Tibial nerve (tissue), 4 donors: Measurements from ENCODE around the gene SPINT2. TPM values are rescaled to one million over a fixed set of nuclear protein-coding genes. Genes with fewer than 3 reads are reported as not detected.

ENCODE experiments used
- DNase-seq, 2 donors: peaks; one replicate each; pipeline ENCODE4 v3.0.0-alpha.2; 2019; ENCODE audit warnings: low spot score in 2 of 2
- H3K27ac ChIP-seq, 4 donors: fragments of 200-600 bp; sonication (generic) in 3 of 4; one replicate each; pipeline ENCODE4 v1.5.1; 2017 to 2019; ENCODE audit warnings: mild to moderate bottlenecking in 1 of 4
- H3K27me3 ChIP-seq, 2 donors: fragments of 200-600 bp; sonication (generic) in 1 of 2; one replicate each; pipeline versions ENCODE4 v1.5.1 to v1.6.0; 2017 to 2019
- H3K36me3 ChIP-seq, 3 donors: fragments of 200-600 bp; sonication (generic); one replicate each; pipeline ENCODE4 v1.5.1; 2018 to 2019
- H3K4me1 ChIP-seq, 4 donors: fragments of 200-600 bp; sonication (generic) in 3 of 4; one replicate each; pipeline ENCODE4 v1.5.1; 2017 to 2019
- H3K4me3 ChIP-seq, 4 donors: fragments of 200-600 bp; sonication (generic) in 3 of 4; one replicate each; pipeline ENCODE4 v1.5.1; 2017 to 2019; ENCODE audit warnings: mild to moderate bottlenecking in 1 of 4, moderate library complexity in 1 of 4
- H3K9me3 ChIP-seq, 4 donors: fragments of 200-600 bp; sonication (generic) in 3 of 4; one replicate each; pipeline ENCODE4 v1.5.1; 2017 to 2019
- EP300 ChIP-seq, 2 donors: sonication (generic); formaldehyde crosslinking; IDR thresholded peaks; one replicate each; pipeline ENCODE4 v1.6.1; 2017; ENCODE audit warnings: antibody characterized with exemption in 2 of 2, mild to moderate bottlenecking in 1 of 2
- POLR2A ChIP-seq, 2 donors: fragments of 450-650 bp; IDR thresholded peaks; one replicate each; pipeline ENCODE4 v1.6.1; 2017; ENCODE audit warnings: antibody characterized with exemption in 2 of 2, mild to moderate bottlenecking in 2 of 2, moderate library complexity in 2 of 2
- WGBS, 2 donors: methylation state at CpG; one replicate each; pipeline ENCODE4 v1.1.5; 2018; 5-methylcytosine and 5-hydroxymethylcytosine counted together
- total RNA-seq, 4 donors: library from RNA; depleted of rRNA; stranded (reverse); fragments of >200 nt; gene quantifications; one replicate each; pipeline ENCODE4 v1.1.0, GENCODE V29; 2016
- TF ChIP-seq, protein P1 (sequence below), 5 experiments: fragments of 200-600 bp in 3 of 5; fragments of 450-650 bp in 2 of 5; sonication (generic) in 3 of 5; IDR thresholded peaks; one replicate each; pipeline ENCODE4 v1.5.1; 2016 to 2019; ENCODE audit warnings: antibody characterized with exemption in 5 of 5, mild to moderate bottlenecking in 3 of 5, moderate library complexity in 2 of 5

The SPINT2 gene
- total RNA-seq, 4 donors from 2014 or later = 39.0 to 79.1 (median 45.5) TPM

DNA sequence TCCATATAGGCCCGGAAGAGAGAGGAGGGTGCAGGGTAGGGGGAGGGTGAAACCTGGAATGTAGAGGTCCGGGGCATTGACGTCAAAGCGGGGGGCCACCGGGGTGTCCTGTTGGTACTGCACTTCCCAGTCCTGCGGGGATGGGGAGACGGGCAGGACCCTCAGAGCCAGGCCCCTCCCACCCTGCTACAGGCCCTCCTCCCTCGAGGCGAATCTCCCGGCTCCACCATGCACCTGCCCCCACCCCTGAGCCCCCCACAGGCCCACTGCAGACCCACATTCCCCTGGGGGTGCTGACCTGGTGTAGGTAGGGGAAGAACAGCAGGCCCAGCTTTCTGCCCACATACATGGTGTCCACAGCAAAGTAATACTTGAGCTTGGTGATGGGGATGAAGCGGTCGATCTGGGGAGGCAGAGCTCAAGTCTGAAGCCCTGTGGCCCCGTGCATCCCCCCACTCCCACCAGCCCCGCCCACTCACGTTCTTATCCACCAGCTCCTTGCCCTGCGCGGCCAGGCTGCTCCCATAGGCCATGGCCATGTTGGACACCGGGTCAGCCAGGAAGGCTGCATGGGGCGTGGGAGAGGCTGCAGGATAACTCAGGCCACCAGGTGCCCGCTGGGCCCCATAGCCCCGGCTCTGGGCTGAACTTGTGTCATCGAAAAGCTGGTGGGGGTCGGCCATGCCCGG, 44.7 kb downstream of the SPINT2 start:
- no peak overlapping the region for H3K27ac ChIP-seq
- no peak for DNase-seq
- peaks cover 0 to 66% (median 0%) of the 10 kb centered on the region in 3 donors for H3K36me3 ChIP-seq
- H3K9me3 ChIP-seq = no peaks in the 10 kb centered on the region
- H3K27me3 ChIP-seq = no peaks in the 10 kb centered on the region
- no peak overlapping the region for H3K4me3 ChIP-seq
- WGBS, 2 donors = 84 to 86% methylated on average over 21 to 24 of the region's 24 CpGs
- peaks cover 0 to 3% (median 0%) of the 10 kb centered on the region in 4 donors for H3K4me1 ChIP-seq
- TF ChIP-seq, protein P1, sequence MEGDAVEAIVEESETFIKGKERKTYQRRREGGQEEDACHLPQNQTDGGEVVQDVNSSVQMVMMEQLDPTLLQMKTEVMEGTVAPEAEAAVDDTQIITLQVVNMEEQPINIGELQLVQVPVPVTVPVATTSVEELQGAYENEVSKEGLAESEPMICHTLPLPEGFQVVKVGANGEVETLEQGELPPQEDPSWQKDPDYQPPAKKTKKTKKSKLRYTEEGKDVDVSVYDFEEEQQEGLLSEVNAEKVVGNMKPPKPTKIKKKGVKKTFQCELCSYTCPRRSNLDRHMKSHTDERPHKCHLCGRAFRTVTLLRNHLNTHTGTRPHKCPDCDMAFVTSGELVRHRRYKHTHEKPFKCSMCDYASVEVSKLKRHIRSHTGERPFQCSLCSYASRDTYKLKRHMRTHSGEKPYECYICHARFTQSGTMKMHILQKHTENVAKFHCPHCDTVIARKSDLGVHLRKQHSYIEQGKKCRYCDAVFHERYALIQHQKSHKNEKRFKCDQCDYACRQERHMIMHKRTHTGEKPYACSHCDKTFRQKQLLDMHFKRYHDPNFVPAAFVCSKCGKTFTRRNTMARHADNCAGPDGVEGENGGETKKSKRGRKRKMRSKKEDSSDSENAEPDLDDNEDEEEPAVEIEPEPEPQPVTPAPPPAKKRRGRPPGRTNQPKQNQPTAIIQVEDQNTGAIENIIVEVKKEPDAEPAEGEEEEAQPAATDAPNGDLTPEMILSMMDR (IDR thresholded peaks at IDR 0.05) = no peak
- no peak for TF ChIP-seq POLR2A (IDR thresholded peaks at IDR 0.05)
- no peak for TF ChIP-seq EP300 (IDR thresholded peaks at IDR 0.05)

- Histone ChIP-seq H3K4me1 (peaks cover 0 to 5% (median 0%) of the 10 kb centered on the region in 4 donors), H3K9me3 (no peaks in the 10 kb centered on the region), H3K27me3 (no peaks in the 10 kb centered on the region), H3K4me3 (no peak overlapping the region), H3K36me3 (peaks cover 0 to 59% (median 0%) of the 10 kb centered on the region in 3 donors), H3K27ac (no peak overlapping the region)
- WGBS, 2 donors = 94 to 100% methylated on average over 3 of the region's 3 CpGs
- DNase-seq = no peak
- TF ChIP-seq POLR2A (IDR thresholded peaks at IDR 0.05) (no peak), EP300 (IDR thresholded peaks at IDR 0.05) (no peak)
- TF ChIP-seq, protein P1 (IDR thresholded peaks at IDR 0.05) = no peak
Observed at GRCh38 chr19:38309615-38310278, 45.4 kb downstream of the SPINT2 start.

DNA sequence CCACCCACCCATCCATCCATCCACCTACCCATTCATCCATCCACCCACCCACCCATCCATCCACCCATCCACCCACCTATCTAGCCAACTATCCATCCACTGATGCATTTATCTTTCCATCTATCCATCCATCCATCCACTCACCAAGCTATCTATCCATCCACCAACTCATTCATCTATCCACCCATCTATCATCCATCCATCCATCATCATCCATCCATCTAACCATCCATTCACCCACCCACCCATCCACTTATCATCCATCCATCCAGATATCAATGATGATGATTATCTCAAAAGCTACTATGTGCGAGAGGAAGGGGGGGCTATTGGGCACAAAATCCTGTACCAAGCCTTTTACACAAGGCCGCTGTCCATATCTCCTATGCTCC, 45.9 kb downstream of the SPINT2 start:
- DNase-seq = no peak

GRCh38 chr19:38310986-38311385, 46.6 kb downstream of the SPINT2 start:
- Histone ChIP-seq H3K4me3 (no peak overlapping the region), H3K27ac (no peak overlapping the region), H3K36me3 (peaks cover 0 to 47% (median 0%) of the 10 kb centered on the region in 3 donors), H3K27me3 (no peaks in the 10 kb centered on the region), H3K4me1 (peaks cover 0 to 9% (median 2%) of the 10 kb centered on the region in 4 donors), H3K9me3 (no peaks in the 10 kb centered on the region)
- no peak for DNase-seq
- WGBS, 2 donors = 95 to 98% methylated on average over 6 of the region's 6 CpGs
- TF ChIP-seq EP300 (IDR thresholded peaks at IDR 0.05) = no peak

More for the DNA sequence above, 45.9 kb downstream of the SPINT2 start:
- H3K4me1 ChIP-seq = peaks cover 0 to 7% (median 2%) of the 10 kb centered on the region in 4 donors
- H3K27me3 ChIP-seq = no peaks in the 10 kb centered on the region
- no peak overlapping the region for H3K27ac ChIP-seq
- no peaks in the 10 kb centered on the region for H3K9me3 ChIP-seq
- no peak for TF ChIP-seq EP300 (IDR thresholded peaks at IDR 0.05)
- no peak for TF ChIP-seq POLR2A (IDR thresholded peaks at IDR 0.05)
- TF ChIP-seq, protein P1 (IDR thresholded peaks at IDR 0.05) = no peak
- no peak overlapping the region for H3K4me3 ChIP-seq
- WGBS, 2 donors = 78 to 98% methylated on average over 2 of the region's 2 CpGs
- peaks cover 0 to 54% (median 0%) of the 10 kb centered on the region in 3 donors for H3K36me3 ChIP-seq

DNA sequence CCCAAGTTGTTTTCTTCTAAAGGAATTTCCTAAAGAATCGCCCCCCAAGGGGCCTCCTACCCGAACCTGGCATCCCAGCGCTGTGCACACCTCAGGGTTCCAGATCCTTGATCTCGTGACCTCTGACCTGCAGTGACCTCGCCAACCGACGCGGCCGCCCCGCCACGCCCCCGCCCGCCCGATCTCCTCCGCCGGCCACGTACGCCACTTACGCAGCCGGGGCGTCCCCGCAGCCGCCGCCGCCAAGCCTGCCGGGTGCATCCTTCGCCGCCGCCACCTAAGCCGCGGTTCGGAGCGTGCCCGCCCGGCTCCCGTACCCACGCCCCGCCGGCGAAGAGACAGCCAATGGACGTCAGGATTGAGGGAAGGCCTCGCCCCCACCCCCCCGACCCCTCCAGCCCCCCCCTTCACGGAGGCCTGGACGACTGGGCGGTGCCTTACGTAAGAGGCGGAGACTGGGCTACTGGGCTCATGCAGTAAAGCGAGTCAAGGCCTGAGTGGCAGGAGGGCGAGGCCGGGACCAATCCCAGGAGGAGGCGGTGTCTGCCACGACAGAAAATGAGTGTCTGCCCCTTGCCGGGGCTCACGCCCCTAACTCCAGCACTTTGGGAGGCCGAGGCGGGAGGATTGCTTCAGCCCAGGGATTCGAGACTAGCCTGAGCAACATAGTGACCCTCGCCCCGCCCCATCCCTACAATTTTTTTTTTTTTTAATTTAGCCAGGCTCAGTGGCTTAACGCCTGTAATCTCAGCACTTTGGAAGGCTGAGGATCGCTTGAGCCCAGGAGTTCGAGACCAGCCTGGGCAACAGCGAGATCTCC, 51.5 kb downstream of the SPINT2 start, which contains the start of gene YIF1B:
Gene YIF1B, minus strand, starts transcription at position 291 of the 820 bp plus-strand sequence. Its CDS starts 30 bp downstream, at position 261.
- Histone ChIP-seq H3K36me3 (no peaks in the 10 kb centered on the region), H3K27me3 (peaks cover 0 to 8% of the 10 kb centered on the region in 2 donors), H3K4me1 (peaks cover 0 to 32% (median 14%) of the 10 kb centered on the region in 4 donors), H3K27ac (peak within 1 kb of the TSS; percentile 89 to 95 (median 90)), H3K9me3 (no peaks in the 10 kb centered on the region), H3K4me3 (peak within 1 kb of the TSS; percentile 48 to 71 (median 55))
- 0 to 1% methylated on average over 29 to 64 of the region's 64 CpGs for WGBS, 2 donors
- peak; percentile 92 to 96 for DNase-seq
- TF ChIP-seq, protein P1 (IDR thresholded peaks at IDR 0.05) = peak in 1 of 5 experiments; percentile 16
- peak in 1 of 2 donors; percentile 59 for TF ChIP-seq POLR2A (IDR thresholded peaks at IDR 0.05)
- TF ChIP-seq EP300 (IDR thresholded peaks at IDR 0.05) = peak; percentile 56 to 59
